GM12872 (cell line): ENCODE measurements around the gene TCL1A.
A peak's percentile ranks its signal among the peaks of the same experiment; 100 is the strongest.

Source experiments
- TF ChIP-seq, protein P1 (sequence below): IDR thresholded peaks from 3 replicates; pipeline ENCODE4 v1.5.1; 2011; ENCODE audit warnings: low read depth, mild to moderate bottlenecking, low read length, moderate library complexity; ENCODE audit not compliant: insufficient read depth

The TCL1A gene

DNA sequence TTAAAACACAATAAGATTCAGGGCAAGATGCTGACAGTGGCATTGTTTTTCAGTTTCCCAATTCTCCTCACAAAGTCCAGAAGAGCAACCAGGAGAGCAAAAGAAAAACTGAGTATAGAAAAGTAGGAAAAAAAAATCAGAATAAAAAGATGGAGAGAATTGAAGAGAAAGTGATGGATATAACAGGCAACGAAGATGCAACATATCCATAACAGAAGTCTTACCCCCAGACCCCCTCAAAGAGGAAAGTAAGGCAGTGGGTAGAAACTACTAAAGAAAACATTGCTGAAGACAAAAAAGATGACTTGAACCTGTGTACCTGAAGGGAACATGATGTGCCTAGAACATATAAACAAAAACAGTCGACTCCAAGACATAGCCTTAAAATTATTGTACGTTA lies 10.6 kb downstream of the TCL1A start:
- TF ChIP-seq, protein P1, sequence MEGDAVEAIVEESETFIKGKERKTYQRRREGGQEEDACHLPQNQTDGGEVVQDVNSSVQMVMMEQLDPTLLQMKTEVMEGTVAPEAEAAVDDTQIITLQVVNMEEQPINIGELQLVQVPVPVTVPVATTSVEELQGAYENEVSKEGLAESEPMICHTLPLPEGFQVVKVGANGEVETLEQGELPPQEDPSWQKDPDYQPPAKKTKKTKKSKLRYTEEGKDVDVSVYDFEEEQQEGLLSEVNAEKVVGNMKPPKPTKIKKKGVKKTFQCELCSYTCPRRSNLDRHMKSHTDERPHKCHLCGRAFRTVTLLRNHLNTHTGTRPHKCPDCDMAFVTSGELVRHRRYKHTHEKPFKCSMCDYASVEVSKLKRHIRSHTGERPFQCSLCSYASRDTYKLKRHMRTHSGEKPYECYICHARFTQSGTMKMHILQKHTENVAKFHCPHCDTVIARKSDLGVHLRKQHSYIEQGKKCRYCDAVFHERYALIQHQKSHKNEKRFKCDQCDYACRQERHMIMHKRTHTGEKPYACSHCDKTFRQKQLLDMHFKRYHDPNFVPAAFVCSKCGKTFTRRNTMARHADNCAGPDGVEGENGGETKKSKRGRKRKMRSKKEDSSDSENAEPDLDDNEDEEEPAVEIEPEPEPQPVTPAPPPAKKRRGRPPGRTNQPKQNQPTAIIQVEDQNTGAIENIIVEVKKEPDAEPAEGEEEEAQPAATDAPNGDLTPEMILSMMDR = no peak

DNA sequence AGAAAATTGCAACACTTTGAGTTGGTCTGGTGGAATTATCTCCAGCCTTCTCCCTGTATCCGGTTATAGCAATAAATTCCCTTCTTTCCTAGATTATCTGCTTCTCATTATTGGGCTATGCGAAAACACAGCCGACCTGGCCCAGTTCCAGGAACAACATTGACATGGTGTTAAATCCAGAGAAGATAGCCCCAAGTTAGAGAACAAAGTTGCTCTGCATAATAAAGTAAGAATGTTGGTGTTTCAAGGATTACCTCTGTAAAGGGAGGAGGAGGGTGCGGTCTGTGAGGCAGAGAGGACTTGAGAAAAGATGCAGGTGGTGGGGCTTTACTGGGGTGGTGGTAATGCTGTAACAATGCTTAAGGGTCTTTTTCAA lies 12.1 kb downstream of the TCL1A start:
- TF ChIP-seq, protein P1 = no peak

DNA sequence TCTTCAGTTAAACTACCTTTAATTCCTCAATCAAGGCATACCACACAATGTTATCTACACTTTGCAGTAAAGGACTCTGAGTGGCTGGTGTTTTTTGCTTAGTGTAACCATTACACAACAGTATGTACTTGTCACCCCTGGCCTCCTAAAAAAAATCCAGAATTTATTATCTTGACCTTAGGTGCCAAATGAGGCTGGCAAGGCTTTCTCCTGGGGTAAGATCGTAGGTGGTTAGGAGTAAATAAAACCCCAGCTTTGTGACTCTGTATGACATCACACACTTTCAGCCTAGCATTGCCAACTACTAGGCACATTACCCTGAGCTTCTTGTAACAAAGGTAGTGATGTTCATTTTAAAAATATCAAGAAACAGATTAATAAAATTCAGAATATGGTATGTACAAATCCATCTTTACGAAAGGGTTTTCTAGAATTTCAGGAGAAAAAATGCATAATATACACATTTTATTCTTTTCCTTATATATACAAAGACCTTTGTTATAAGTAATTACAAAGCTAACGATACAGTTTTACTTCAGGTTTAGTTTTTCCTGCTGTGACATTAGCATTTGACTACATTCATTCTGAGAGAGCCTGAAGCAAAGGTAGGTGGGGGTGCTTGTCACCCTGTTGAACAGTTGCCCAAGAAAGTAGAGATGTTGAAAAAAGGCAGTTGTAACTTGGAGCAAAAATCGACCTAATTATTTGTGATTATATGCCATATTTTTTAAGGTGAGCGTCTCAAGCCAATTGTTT lies 13.5 kb downstream of the TCL1A start:
- TF ChIP-seq, protein P1 = no peak

DNA sequence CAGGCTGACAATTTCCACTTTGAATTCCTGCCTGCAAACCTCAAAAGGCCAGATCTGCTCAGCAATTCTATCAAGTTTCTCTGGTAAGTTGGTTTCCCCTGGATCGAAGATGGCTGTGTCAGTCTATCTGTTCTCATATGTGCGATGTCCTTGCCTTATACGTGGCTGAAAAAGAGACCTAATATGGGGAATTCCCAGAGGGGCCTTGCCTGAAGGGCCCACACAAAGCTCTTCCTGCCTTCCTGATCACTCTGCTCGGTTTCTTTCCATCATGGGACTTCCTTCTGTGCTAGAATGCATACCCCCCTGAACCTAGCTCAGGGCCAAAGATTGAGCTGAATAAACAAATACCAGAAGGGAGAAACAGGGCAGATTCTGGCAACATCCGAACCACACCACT lies 14.5 kb downstream of the TCL1A start:
- TF ChIP-seq, protein P1 = no peak

DNA sequence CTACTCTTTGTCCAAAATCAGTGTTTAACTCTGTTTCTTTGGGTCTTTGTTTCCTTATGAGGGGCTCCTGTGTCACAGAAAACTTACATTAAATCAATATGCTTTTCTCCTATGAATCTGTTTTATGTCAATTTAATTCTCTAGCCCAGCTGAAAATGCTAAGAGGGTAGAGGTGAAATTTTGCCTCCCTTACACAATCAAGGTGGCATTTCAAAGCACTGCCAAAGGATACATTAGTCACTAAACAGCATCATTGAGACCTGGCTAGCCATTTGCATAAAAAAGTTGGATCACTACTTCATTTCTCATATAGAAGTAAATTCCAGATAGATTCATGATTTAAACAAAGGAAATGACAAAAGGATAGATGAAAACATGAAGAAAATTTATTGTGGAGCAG lies 15.6 kb downstream of the TCL1A start:
- TF ChIP-seq, protein P1 = no peak

DNA sequence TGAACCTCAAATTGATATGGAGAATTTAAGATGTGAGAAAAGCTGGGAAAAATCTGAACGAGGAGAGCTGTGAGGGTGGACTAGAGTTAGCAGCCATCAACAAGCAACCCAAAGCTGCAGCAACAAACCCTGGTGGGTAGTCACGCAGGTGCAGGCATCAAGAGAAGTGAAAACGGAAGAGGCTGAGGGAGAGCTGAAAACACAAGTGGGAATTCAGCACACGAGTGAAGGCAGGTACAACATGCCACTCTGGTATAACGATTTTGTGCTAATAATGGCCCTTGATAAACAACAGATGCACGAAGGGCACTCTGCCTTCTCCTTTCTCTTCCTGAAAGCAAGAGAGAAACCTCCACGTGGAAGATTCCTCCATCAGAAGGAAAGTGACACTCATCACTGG lies 16.2 kb downstream of the TCL1A start:
- TF ChIP-seq, protein P1 = peak; percentile 48; the same call in 2 of the 3 replicates

DNA sequence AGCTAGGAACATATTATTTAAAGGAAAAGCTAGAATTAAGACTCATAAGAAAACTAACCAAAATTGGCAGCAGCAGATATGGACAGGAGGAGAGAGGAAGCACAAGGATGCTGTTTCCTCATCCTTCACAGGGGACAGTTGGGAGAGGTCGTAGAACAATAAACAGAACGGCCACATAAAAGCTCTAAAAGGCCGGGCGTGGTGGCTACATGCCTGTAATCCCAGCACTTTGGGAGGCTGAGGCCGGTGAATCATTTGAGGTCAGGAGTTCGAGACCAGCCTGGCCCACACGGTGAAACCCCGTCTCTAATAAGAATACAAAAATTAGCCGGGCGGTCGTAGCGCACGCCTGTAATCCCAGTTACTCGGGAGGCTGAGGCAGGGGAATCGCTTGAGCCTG lies 17.2 kb downstream of the TCL1A start:
- TF ChIP-seq, protein P1 = no peak

DNA sequence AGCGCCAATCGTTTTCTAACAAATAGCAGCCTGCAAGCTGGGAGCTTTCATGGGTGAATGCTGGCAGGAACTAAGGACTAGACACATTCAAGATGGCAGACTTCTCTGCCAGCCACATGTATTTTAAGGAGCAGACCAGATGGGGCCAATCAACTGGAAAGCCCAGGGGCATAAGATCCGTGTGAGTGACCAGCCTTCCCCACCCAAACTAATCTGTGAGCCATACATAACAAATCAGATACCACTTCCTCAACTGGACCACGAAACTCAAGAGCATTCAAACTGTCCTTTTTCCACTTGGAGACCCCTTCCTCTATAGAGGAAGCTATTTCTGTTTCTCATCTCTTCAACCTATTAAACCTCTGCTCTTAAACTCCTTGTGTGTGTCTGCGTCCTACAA lies 18.0 kb downstream of the TCL1A start:
- TF ChIP-seq, protein P1 = no peak
